ENCODE data around the gene KCNIP3.

The KCNIP3 gene

DNA sequence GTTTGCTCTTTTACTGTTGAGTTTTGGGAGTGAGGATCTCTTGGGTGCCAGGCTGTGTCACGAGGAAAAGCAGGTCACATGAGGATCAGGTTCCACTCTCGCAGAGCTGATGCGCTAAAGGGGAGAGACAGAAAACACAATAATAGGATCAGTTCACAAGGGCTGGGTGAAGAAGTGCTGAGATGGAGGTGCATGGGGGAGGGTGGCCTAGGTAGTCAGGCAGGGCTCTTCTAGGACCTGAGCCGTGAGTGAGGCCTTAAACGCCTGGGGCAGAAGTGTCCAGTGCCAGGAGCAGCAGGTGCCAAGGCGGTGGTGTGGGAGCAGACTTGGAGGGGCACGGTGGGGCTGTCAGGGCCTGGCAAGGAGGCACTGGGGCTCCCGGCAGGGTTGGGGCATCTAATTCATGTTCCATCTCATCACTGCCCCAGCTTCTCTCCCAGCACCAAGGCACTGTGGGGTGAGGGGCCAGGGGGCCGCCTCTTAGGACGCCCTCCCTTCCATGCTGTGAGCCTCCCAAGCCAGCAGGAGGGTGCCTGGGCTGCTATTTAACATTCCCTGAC is 9.3 kb downstream of the KCNIP3 start:
- TF ChIP-seq CTCF (conservative IDR thresholded peaks at IDR 0.05; ENCODE audit: low read depth, low read length) = no peak
- Histone ChIP-seq H3K4me2 (no peak overlapping the region), H3K27me3 (ENCODE audit: insufficient read depth, low read depth) (no peaks in the 10 kb centered on the region), H3K9ac (no peak overlapping the region), H4K20me1 (ENCODE audit: insufficient read depth) (no peaks in the 10 kb centered on the region), H3K27ac (no peak overlapping the region), H2AFZ (ENCODE audit: low read depth) (no peak overlapping the region), H3K4me3 (IDR thresholded peaks at IDR 0.05; ENCODE audit: insufficient read depth, low read depth, low read length) (no peak overlapping the region), H3K79me2 (ENCODE audit: insufficient read depth, low read depth) (no peaks in the 10 kb centered on the region), H3K4me1 (ENCODE audit: low read depth, poor library complexity, severe bottlenecking) (no peaks in the 10 kb centered on the region), H3K36me3 (ENCODE audit: insufficient read depth) (no peaks in the 10 kb centered on the region)

- H3K27ac ChIP-seq = no peak overlapping the region
- H3K4me2 ChIP-seq = no peak overlapping the region
- H2AFZ ChIP-seq (ENCODE audit: low read depth) = no peak overlapping the region
- H3K27me3 ChIP-seq (ENCODE audit: insufficient read depth, low read depth) = no peaks in the 10 kb centered on the region
- no peak for TF ChIP-seq CTCF (conservative IDR thresholded peaks at IDR 0.05; ENCODE audit: low read depth, low read length)
- no peaks in the 10 kb centered on the region for H3K4me1 ChIP-seq (ENCODE audit: low read depth, poor library complexity, severe bottlenecking)
- H3K79me2 ChIP-seq (ENCODE audit: insufficient read depth, low read depth) = no peaks in the 10 kb centered on the region
- H4K20me1 ChIP-seq (ENCODE audit: insufficient read depth) = no peaks in the 10 kb centered on the region
- H3K36me3 ChIP-seq (ENCODE audit: insufficient read depth) = no peaks in the 10 kb centered on the region
- H3K9ac ChIP-seq = no peak overlapping the region
- no peak overlapping the region for H3K4me3 ChIP-seq (IDR thresholded peaks at IDR 0.05; ENCODE audit: insufficient read depth, low read depth, low read length)
Measured at GRCh38 chr2:95307036-95307435, 9.9 kb downstream of the KCNIP3 start.

- TF ChIP-seq CTCF (conservative IDR thresholded peaks at IDR 0.05; ENCODE audit: low read depth, low read length) = no peak
- H3K27ac ChIP-seq = no peak overlapping the region
- H2AFZ ChIP-seq (ENCODE audit: low read depth) = no peak overlapping the region
- H3K4me3 ChIP-seq (IDR thresholded peaks at IDR 0.05; ENCODE audit: insufficient read depth, low read depth, low read length) = no peak overlapping the region
- no peaks in the 10 kb centered on the region for H3K4me1 ChIP-seq (ENCODE audit: low read depth, poor library complexity, severe bottlenecking)
- H3K36me3 ChIP-seq (ENCODE audit: insufficient read depth) = no peaks in the 10 kb centered on the region
- H3K27me3 ChIP-seq (ENCODE audit: insufficient read depth, low read depth) = no peaks in the 10 kb centered on the region
- no peaks in the 10 kb centered on the region for H3K79me2 ChIP-seq (ENCODE audit: insufficient read depth, low read depth)
- no peaks in the 10 kb centered on the region for H4K20me1 ChIP-seq (ENCODE audit: insufficient read depth)
- H3K4me2 ChIP-seq = no peak overlapping the region
- H3K9ac ChIP-seq = no peak overlapping the region
Measured at GRCh38 chr2:95307878-95308277, 10.7 kb downstream of the KCNIP3 start.

- Histone ChIP-seq H3K4me2 (no peak overlapping the region), H3K4me3 (IDR thresholded peaks at IDR 0.05; ENCODE audit: insufficient read depth, low read depth, low read length) (no peak overlapping the region), H3K79me2 (ENCODE audit: insufficient read depth, low read depth) (no peaks in the 10 kb centered on the region), H3K4me1 (ENCODE audit: low read depth, poor library complexity, severe bottlenecking) (no peaks in the 10 kb centered on the region), H3K27me3 (ENCODE audit: insufficient read depth, low read depth) (no peaks in the 10 kb centered on the region), H3K9ac (no peak overlapping the region), H2AFZ (ENCODE audit: low read depth) (no peak overlapping the region), H4K20me1 (ENCODE audit: insufficient read depth) (no peaks in the 10 kb centered on the region), H3K36me3 (ENCODE audit: insufficient read depth) (no peaks in the 10 kb centered on the region), H3K27ac (no peak overlapping the region)
- no peak for TF ChIP-seq CTCF (conservative IDR thresholded peaks at IDR 0.05; ENCODE audit: low read depth, low read length)
Measured at GRCh38 chr2:95308426-95308990, 11.4 kb downstream of the KCNIP3 start.
